Activated naive CD4-positive, alpha-beta T cell treated with Interleukin-2 at 50 U/mL for 16 hours (primary cell): ENCODE results near the gene KANSL3.
A peak's percentile ranks its signal among the peaks of the same experiment; 100 is the strongest.
"Not testable (repeated sequence)": the region's sequence is repeated elsewhere in the genome, so short reads cannot be mapped to it uniquely, and the experiment has no call there.

ENCODE experiments used
- DNase-seq: peaks from one replicate; pipeline ENCODE4 v3.0.0-alpha.2; 2020

Gene KANSL3

DNA sequence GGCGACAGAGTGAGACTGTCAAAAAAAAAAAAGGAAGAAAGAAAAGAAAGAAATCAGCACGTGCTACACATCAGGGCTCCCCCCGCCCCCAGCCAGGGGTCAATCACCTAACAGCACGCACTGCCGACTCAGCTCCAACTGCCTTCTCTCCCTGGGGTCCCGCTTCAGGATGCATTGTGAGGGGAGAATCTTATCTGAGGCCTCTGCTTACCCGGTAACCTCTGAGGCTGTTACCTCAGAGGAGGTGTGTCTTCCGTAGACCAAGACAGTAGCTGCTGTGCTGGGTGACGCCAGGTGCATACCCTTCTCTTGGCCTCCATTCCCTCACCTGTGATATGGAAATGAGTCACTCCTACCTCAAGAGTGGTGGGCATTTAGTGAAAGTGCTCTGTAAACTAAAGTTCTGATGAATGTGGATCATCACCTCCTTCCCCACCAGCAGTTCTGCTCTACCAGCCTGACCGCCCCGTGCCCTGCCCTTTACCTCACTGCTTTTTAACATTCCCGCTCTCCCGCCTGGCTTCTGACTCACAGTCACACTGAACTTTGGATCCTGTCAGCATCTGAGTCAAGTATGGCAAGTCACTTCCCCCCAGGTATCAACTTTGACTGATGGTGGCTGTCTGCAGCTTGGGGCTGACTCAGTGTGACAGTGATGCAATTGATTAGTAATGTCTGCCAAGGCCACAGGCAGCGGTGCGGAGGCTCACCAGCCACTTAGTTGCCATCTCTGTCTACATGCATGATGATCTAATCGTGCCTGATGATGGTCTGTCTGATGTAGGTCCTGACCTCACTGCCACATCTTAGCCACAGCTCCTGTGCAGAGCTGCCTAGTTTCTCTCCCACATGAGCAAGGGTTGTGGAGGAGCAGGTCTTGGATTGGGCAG lies 81.4 kb downstream of the KANSL3 start:
- DNase-seq: peak; percentile 65

DNA sequence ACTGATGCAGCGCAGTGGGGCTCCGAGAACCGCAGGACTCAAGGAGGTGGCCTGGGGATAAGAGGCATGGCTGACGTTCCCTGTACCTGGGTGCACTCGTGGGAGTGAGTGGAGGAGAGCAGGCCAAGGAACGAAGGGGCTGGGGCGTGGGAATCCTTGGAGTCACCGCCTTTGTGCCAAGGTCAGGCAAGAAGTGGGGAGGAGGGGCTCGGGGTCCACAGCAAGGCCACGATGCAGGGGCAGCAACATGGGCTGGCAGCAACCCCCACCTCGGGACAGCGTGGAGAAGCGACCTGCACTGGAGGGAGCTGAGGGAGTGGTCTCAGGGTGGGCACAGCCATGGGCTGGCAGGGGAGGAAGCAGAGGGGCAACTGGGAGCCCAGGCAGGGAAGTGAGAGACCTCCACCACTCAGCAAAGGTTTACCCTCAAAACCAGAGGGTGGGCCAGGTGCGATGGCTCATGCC lies 82.9 kb downstream of the KANSL3 start:
- no peak for DNase-seq

- DNase-seq: peak; percentile 71
Measured at GRCh38 chr2:96554293-96555145, 83.6 kb downstream of the KANSL3 start.

DNA sequence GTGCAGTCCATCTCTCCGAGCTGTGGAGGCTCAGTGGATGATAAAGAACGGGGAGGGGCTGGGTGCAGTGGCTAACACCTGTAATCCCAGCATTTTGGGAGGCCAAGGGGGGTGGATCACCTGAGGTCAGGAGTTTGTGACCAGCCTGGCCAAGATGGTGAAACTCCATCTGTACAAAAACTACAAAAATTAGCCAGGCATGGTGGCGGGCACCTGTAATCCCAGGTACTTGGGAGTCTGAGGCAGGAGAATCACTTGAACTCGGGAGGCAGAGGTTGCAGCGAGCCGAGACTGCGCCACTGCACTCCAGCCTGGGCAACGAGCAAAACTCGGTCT lies 84.2 kb downstream of the KANSL3 start:
- DNase-seq: not testable (repeated sequence)

GRCh38 chr2:96553176-96553956 lies 84.7 kb downstream of the KANSL3 start:
- no peak for DNase-seq

DNA sequence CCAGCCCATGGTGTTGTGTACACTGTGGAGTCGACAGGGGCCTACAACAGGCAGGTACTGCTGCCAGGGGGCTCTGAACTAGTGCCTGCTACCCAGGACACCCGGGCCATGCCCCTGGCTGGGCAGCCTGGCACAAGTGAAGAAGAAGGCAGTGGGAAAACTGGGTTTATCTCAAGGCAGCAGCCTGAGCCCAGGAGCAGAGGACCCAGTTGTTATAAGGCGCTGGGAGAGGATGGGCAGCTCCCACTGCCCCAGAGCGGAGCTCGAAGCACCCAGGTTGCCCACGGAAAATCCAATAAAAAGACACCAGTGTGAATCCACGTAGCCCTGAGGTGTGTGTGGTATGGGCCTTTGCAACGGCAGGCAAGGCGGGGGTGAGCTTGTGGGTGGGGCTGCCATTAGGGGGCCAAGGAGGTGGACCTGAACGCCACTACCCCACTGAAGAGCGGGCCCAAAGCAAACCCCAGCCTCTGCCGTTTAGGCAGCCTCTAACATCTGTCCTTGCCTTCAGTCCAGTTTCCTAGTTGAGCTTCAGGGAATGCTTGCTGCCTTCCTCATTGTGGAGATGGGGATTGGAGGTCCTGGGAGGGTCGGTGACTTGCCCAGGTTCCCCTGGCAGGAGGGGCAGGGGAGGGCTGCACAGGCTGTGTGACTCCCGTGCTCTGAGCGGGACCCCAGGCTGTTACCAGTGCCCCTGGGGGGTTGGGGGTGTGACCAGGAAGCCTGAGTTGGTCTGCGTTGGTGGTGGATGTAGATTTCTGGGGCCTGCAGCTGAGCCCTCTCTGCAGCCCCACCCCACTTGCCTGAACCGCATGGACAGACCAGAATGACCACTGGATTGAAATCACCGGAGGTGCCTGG lies 85.6 kb downstream of the KANSL3 start:
- DNase-seq: no peak

- no peak for DNase-seq
Measured at GRCh38 chr2:96551605-96552314, 86.4 kb downstream of the KANSL3 start.

DNA sequence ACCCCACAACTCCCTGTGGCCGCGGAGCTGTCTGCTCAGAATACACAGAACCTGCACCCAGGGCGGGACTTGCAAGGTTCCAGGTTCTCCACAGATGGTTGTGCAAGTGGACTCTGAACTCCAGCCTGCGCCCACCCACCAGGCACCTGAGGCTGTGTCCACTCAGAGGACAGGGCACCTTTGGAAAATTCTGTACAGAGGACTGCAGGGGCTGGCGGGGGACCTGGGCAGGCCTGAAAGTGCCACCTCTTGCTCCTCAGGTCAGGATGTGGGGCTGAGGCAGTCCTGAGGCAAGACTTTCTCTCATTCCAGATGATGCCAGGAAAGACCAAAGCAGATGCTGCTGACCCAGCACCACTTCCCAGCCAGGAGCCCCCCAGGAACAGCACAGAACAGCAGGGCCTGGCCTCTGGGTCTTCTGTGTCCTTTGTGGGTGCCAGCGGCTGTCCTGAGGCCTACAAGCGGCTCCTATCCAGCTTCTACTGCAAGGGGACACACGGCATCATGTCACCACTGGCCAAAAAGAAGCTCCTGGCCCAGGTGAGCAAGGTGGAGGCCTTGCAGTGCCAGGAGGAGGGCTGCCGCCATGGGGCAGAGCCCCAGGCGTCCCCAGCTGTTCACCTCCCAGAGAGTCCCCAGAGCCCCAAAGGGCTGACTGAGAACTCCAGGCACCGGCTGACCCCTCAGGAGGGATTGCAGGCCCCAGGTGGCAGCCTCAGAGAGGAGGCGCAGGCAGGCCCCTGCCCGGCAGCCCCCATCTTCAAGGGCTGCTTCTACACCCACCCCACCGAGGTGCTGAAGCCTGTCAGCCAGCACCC lies 87.1 kb downstream of the KANSL3 start:
- DNase-seq: no peak

GRCh38 chr2:96549967-96550786 lies 87.9 kb downstream of the KANSL3 start:
- no peak for DNase-seq

DNA sequence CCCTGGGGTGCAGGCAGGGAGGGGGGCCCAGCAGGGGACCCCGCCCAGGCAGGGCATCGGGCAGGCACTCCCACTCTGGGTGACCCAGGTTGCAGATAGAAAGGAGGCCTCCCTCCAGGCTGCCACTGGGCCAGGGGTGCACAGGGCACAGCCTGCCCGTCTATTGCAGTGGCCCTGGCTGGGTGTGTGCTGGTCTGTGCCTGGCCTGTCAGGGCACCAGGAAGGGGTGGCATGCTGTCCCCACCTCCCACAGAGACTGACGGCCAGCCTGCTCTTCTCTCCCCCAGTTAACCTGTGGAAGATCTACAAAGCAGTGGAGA lies 88.7 kb downstream of the KANSL3 start:
- no peak for DNase-seq

- DNase-seq: no peak
Measured at GRCh38 chr2:96548558-96549465, 89.3 kb downstream of the KANSL3 start.

DNA sequence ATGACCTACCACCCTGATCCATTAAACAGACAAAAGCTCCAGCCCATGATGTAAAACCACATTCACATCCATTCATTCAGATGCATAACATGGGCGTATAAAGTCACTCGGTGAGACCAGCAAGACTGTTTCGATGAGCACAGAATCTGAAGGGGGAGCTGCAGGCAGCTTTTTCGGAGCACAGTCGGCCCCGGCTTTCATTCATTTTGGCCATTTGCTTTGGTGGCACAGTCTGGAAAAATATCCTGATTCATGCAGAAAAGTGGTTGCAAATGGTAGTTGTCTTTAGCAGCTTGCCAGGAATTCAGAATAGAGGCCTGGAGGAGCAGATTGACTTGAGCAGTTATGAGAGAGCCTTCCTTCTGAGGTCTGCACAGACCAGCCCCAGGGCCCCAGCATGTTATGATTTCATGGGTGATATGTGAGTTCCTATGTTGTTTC lies 90.4 kb downstream of the KANSL3 start:
- DNase-seq: no peak

DNA sequence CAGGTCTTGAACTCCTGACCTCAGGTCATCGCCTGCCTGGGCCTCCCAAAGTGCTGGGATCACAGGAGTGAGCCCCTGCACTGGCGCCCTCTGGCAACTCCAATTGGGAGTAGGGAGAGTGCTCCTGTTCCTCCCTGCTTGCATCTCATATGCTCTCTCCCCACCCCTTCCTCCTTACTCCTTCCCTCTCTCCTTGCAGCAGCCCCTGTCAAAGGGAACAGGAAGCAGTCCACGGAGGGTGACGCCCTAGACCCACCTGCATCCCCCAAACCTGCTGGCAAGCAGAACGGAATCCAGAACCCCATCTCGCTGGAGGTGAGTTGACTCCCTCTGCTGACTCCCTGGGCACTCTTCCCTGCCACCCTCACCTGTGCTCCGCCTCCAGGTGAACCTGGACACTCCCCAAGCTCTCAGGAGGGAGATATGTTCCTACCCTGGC lies 90.9 kb downstream of the KANSL3 start:
- no peak for DNase-seq

GRCh38 chr2:96546797-96547196 lies 91.3 kb downstream of the KANSL3 start:
- no peak for DNase-seq

DNA sequence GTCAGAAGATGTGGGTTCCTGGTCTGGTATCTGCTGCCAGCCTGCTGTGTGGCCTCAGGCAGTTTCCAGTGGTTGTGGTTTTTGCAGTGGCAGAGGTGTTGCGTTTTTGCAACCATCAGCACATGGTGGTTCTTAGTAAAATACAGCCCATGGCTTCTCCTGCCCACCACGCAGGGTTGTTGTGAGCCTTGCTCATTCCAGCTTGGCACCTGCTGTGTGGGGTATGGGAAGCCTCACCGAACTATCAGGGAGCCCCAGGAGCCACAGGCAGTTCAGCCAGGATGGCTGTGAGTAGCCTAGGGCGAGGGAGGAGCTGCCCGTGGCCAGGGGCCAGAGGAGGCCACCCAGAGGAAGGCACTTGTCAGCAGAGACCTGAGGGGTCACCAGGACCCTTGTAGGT lies 91.8 kb downstream of the KANSL3 start:
- DNase-seq: no peak
